ENCODE results near the gene GCSAM.

The GCSAM gene

DNA sequence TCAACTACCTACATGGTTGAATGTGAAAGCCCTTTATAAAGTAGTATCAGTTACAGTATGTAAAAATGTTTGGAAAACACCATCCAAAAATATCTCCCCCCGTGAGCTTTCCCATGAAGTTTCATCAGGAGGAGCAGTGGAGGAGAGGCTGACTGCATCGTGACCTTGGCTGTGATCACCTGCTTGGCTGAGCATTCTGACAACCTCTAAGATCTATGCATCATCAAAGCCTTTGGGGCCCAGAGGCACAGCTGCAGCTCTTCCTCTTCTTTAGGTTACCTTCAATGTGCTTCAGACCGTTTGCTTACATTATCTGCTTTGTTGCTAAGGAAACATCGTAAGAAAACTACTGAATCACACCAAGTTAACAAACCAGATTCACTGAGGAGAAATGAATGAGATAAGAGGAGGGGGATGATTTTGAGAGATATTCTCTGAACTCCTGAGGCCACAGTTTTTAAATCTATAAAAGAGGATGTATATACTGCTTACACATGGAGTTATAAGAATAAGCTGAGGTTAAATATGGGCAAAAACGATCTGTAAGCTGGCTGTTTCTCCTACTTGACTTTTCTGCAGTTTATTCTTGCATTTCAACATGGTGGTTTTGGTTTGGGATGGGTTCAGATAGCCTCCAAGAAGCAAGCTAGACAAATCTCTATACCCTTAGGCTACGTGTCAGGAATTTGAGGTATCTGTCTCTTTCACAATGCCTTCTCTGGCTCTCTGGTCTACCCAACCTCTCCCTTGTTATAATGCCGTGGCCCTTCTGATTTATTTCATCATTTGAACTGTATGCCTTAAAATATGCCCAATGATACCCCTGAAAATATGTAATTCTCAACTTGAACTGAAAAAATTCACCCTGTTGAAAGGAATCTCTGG is 4.0 kb downstream of the GCSAM start:
- FAIRE-seq, result no peak

DNA sequence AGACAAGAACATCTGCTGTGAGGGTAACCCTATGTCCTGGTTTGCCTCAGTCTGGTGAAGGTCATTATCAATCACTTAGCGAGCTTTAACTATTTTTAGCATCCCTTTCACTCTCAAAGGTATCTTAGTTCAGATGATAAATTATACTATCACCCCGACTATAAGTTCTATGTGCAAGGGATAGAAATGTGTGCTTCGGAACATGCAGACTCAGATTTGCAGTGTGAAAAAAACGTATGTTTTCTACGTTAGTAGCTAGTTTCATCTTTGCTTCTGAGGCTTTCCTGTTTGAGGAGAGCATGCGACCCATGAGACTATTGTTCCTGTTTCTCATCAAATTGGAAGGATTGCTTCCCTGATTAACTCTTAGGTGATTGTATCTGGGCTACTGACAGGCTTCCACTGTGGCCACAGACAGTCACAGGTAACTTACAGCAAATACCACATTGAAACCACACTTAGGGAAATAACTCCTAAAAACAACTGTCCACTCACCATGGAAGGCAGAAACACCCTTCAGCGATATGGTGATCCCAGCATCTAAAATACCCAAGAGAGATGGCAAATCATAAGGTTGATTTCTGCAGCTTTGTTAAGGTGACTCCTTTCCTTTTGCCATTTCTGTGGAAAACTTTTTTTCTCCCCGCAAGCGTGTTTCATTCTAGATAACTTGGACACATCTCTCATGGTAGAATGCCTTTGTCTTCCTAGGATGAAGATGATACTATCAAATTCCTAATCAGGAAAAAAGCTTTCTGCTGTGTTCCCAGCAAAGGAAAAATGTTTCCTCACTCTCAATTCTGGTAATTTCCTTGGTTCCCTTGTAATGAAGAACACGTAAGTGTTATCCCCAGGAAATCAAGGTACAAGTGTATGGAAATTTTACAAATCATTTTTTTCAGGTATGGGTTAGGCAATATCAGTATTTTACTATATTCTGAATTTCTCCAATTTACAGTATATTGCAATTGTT is 5.2 kb downstream of the GCSAM start:
- FAIRE-seq, result no peak

DNA sequence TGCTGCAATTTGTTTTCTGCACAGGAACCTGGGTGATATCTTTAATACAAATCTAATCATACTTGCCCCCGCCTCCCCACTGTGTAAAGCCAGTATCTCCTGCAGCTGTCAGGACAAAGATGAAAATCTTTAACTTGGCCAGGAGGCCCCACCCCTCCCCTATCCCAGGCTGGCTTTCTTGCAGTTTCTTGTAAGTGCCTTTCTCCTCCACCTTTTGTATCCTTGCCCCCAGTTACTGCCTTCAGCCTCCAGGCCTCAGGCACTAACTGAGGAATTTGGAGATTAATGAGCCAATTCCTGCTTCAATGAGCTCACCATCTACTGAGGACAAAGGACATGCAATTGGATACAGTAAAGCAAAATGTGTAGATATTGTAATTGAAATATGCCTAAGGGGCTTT is 6.5 kb downstream of the GCSAM start:
- no peak for FAIRE-seq

DNA sequence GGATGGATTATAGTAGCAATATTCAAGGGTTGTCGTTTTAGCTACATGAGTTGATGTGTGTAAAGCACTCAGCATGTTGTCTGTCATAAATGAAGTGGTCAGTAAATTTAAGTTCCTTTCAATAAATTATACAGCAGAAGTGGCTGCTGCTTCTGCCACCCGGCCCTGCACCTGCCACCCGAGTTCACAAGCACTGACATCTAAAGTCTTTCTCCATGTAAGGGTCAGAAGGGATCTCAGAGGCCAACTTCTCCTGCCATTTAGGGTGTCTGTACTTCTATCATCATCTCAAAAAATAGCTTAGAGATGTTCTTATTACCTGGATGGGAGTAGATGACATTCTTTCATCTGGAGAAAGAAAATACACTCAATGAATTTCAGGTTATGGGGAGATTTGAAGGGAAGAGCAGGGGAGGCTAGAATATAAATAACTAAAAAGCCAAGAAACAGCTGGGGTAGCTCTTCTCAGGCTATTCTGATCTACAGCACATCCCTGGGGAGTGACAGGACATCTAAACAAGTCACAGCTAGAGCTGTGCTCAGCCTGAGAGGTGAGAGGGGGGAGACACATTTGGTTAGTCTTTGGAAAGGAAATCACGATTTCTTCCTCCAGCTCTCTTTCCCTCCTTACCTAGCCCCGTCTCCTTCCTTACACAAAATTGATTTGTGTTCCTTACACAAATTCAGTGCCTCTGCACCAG is 8.0 kb downstream of the GCSAM start:
- no peak for FAIRE-seq

DNA sequence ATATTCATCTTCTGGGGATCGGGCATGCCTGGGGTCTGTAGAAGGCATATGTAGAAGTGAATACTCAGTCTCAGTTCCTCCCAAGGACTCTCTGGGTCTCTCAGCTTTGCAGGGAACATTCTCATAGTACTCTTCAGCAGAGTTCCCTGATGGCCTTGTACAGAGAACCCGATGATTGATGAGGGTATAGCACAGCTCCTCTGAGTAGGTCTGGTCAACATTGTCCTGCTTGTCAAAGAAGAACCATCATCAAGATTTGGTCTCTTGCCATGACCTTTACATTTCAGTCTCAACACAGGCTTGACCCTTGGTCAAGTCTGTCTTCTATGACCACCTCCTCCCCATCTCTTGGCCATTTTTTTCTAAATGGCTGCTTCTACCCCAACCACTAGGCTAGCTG is 9.5 kb downstream of the GCSAM start:
- FAIRE-seq, result no peak

DNA sequence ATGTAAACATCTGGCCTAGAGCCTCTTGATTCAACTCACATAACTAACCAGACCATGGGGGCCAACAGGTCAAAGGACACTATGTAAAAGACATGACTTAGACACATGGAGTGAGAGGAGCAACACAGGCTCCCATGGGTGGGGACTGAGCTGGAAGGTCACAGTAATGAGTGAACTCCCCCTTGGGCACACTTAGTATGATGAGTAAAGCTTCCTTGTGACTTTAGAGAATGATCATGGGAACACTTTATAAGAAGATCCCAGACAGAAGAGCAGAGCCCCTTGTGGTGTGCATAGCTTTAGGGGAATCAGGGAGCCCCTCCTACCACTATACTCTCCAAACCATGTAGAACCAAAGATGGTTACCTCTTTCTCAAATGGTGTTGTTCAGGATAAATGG is 10.2 kb downstream of the GCSAM start:
- no peak for FAIRE-seq

DNA sequence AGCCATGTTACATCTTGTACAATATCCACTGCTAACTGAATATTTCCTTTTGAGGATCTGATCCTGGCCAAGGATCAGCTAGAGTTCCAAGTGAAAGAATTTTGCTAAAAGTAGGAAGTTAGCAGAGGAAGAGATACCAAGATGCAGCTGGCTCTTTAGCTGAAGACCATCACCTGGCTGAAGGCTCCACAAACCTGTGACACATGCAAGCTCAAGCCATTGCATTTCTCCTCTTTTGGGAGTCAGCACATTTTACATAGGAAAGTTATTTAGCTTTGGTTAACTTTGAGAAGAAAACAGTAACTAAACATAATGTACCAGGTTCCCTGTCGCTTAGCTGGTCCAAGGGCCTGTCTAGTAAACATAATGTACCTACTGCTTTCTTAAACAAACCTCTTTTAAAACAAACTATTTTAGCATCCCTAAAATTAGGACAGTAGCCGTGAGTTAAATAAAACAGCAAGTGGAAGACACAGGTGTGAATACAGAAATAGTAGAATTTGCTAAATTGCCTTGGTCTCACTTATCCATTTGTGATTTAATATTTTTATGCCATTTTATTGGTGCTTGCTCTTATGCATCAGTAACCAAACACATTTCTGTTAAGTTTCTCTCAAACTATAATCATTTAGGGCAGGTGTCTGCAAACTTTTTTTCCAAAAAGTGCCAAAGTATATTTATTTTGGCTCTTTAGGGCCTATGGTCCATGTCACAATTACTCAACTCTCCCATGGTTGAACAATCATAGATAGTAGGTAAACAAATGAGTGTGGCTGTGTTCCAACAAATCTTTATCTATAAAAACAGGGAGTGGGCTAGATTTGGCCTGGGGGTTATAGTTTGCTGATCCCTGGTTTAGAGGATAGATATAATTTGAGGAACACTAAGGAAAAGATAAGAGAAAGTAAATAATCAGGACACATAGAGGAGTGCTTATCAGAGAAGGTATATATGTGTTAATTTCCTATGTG is 11.2 kb downstream of the GCSAM start:
- no peak for FAIRE-seq

DNA sequence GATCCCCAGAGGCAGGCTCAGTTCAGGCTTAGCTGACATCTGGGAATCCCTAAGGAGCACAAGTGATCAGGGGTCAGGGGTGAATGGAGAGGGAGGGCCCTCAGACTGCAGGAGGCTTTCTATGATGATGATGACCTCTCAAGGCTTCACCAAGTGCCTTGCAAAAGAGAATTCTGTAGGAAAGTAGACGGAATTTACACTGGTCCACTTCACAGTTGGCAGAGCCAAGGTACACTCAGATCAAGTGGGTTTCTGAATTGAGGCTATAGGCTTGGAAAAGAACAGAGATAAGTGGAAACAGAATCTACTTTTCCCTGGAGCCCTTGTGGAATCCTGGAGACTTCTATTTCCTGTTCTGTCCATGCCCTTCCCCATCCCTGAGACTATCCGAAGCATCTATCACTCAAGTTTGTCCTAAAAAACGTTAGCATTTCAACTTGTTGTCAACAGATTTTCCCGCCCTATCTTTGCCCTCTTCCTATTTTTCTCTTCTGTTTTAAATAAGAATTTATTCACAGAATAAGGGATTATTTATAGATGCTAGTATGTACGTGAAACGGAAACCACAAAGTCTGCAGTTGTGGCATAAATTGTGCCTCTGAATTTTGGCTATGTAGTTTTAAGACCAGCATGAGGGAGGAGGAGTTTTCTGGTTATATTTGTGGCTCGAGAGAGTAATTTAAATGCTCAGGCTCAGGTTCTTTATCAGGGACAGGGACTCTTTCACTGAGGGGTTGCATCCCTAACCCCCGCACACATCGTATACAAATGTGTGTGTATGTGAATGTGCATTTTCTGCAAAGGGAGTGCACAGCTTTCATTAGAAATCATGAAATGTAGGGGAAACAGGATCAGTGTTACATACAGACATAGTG is 12.8 kb downstream of the GCSAM start:
- no peak for FAIRE-seq

DNA sequence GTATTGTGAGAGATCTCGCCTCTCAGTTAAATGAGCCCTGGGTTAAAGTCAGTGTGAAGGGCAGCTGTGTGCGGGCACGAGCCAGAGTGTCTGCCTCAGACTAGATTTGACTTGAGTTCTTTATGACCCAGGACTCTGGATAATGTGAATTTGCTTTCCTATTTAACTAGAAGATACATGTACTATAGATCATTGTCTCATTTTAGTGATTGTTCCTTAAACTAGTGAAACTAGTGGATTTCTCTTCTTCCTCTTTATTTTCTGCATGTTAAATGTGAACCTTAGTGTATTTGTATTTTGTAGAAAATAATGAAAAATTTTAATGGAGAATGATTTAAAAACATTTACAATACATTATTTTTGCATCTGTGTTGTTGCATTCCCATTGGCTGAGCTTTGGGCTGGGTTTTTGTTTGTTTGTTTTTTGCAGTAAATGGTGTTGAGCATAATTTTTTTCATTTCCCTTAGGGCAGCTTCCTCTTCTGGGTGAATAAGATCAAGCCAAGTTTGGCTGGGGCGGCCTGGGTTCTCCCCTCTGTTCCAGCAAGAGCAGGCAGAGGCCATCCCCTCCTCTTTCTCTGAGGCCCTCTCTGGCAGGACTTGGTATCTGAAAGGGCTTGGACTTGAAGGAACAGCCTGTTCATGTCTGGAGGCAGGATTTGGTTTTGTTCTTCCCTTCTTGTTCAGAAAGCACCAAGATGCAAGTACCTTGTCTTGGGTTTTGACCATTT is 15.0 kb downstream of the GCSAM start:
- no peak for FAIRE-seq

DNA sequence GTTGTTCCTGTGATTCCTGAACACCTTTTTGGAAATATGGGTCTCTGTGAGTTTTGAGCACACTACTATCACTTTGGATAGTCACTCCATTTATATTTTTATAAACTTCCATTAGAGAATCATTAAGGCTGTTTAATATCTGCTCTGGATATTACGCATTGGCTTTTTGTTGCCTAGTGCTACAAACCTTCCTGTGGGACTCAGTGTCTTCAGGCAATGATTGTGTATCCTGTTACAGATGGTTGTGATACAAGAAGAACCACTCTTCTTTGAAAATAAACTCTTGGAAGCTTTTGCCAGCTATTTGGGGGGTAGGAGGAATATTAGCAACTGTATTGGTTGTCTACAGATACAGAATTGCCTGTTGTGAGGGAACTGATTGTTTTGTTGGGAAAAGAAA is 15.6 kb downstream of the GCSAM start:
- FAIRE-seq, result no peak

DNA sequence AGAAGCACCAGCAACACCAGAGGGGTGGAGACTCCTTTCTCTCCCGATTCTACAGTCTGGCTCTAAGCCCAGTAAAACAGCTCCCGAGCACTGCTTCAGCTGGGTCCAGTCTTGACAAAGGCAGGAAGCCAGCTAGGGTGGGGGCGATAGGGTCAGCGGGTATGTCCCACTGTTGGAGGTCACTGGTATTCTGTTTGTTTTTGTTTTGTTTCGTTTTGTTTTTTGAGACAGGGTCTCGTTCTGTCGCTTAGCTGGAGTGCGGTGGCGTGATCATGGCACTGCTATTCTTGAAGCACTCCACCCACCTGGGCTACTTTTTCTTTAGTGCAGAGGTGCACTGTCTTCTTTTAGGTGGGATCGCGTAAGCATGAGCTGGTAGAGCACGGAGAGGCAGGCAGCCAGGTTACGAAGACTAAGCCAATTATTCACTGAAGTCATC is 16.3 kb downstream of the GCSAM start:
- no peak for FAIRE-seq

DNA sequence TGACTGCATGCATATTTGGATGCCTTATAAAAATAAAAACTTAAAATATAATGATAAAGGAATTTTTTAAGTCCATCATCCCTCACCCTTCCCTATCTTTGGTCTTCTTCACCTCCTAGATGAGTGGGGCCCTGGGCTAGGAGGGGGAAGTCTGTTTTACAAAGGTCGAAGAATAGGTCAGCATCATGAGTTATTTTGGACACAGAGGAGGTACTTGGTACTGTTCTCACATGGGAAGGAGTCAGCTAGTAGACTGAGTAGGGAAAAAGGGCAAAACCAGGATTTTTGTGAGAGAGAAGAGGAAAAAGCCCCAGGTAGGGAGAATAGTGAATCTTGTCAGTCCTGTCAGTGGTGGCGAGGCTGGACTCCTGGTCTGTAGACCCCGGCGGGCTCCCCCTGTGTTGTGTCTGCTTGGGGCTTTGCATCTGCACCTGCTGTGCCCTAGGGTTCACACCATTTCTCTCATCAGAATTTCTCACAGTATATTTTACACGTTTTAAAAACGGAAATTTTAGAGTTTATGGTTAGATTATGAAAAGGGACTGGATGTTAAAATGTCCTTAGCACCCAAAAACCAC is 17.2 kb downstream of the GCSAM start:
- no peak for FAIRE-seq

DNA sequence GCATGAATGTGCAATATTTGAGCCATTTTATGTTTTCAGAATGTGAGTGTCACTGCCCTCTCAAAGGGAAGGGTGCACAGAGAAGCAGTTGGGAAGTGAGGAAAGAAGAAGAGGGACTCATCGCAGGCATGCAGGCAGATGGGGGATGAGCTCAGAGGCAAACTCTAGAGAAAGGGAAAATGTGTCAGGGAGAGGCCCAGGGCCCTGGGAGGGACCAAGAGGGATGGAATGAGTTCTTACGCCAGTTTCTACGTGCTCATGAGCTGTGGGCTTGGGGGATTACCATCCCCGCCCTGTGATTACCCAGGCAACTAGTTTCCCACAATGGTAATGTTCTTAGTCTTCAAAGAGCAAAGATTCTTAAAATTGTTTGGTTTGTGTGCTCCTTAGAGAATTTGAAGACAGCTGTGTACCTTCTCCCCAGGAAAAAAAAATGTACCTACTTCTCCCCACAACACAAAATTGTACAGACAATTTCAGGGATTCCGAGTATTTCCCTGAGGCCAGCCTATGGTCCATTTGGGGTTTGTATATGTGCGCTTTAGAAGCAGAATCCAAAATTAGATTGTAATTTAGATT is 17.8 kb downstream of the GCSAM start:
- no peak for FAIRE-seq

DNA sequence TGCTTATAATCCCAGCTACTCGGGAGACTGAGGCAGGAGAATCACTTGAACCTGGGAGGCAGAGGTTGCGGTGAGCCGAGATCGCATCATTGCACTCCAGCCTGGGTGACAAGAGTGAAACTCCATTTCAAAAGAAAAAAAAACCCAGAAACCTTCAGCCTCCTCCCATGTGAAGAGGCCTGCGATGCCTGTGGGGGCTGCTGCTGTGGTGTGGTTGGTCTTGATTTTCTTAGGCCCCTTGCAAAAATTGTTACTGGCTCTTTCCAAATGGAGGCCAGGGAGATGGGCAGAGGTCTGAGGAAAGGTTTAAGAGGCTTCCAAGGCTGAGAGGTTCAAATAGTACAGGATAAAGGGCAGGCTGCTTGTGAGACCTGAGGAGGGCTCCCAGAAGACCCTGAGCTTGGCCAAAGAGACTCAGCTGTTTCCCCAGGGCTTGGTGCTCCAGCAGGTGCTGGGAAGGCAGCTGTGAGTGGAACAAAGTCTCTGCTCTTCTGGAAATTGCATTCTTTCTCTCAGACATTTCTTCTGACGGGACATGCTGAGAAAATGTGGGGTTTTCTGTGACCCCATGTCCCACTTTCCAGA is 18.4 kb downstream of the GCSAM start:
- no peak for FAIRE-seq

DNA sequence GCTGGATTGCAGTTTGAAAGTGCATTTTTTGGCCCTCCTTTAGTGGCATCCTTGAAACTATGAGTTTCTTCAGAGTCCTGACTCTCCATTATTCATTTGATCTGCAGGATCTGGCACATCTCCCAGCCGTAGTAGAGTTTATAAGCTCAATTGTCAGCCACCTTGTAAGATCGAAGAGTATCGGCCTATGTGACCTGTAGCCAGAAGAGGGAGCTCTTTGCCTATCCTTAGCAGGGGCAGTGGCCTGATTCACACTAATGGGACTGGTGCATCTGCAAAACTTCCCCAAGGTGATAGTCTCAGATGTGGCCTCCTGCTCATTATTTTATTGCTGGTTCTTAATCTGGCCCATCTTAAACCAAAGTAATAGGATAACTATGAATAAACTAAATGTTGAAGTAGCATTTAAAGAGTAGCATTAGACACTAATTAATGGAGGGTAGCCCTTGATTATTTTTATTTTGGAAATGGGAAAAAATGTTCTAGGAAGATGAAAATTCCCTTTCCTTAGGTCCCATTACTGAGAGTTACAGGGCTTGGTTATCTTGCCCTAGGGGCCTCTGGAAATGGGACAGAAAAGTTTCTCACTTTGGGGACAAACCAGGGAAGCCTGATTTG is 21.2 kb downstream of the GCSAM start:
- peak; percentile 45 for FAIRE-seq

DNA sequence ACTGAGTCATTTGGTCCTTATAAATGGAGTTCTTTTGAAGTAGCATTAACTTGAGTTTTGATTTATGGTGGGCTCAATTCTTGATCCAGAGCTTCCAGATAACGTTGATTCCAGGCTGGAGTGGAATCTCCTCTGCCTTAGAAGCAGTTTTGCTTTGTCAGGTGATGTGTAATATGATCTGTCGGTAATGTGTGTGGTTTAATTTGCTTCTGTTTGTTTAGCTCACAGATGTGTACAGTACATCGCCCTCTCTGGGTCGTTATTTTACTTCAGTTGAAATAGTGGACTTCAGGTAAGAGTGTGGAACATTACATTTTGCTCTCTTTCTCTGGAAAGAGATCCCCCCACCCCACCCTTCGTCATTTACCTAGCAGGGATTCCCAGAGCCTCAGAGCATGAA is 23.7 kb downstream of the GCSAM start:
- FAIRE-seq, result peak; percentile 87

DNA sequence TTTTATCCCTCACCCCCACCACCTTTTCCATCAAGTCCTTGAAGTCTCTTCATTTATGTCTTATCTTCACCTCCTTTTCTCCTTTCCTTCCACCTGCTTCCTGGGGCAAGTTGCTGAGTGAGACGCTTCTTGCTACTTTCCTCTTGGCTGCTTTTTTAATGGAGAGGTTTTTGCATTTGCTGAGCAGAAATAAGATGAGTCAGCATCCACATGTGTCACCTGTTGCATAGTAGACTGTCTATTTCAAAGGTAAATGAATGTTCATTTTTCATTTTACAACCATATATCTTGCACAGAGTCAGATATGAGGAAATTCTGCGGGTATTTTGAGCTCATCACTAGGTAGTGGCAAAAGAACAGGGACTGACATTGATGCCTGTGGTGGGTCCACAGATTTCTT is 28.3 kb downstream of the GCSAM start:
- FAIRE-seq, result no peak

DNA sequence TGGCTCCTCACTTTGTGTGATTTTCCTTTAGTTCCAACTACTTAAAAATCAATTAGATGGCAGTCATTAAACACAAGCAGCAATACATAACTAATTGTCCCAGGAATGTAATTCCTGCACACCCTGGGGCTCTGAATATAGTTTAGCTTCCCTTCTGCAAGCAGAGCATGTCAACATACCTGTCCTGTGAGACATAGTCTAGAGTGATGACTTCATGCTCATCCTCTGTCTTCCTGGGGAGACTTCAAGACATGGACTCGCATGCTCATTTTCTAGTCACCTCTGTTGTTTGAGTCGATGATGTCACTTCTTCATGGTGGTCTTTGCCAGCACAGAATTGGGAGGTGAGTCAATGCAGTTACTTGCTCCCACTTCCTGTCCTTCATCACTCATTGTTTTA is 31.1 kb downstream of the GCSAM start:
- FAIRE-seq, result no peak

DNA sequence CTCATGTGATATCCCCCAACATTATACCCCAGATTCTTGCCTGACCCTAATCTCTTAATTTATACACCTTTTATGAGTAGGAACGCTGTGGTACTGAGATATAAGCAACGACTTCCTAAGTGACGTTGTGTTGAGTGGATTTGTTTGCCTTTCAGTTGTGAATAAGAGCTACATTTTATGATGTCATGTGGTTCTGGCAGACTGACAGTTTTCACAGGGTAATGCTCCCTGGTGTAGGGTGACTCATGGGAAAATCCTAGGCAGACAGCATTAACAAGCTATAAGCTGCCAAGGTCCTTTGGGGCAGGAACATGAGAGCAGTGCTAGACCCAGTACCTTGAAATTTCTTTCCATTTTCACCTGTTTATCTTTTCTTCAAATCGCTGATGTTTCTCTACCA is 35.7 kb downstream of the GCSAM start:
- FAIRE-seq, result peak; percentile 98
